ENCODE measurements around the gene ALOX12.
"Not testable (repeated sequence)": the region's sequence is repeated elsewhere in the genome, so short reads cannot be mapped to it uniquely, and the experiment has no call there.

Gene ALOX12

DNA sequence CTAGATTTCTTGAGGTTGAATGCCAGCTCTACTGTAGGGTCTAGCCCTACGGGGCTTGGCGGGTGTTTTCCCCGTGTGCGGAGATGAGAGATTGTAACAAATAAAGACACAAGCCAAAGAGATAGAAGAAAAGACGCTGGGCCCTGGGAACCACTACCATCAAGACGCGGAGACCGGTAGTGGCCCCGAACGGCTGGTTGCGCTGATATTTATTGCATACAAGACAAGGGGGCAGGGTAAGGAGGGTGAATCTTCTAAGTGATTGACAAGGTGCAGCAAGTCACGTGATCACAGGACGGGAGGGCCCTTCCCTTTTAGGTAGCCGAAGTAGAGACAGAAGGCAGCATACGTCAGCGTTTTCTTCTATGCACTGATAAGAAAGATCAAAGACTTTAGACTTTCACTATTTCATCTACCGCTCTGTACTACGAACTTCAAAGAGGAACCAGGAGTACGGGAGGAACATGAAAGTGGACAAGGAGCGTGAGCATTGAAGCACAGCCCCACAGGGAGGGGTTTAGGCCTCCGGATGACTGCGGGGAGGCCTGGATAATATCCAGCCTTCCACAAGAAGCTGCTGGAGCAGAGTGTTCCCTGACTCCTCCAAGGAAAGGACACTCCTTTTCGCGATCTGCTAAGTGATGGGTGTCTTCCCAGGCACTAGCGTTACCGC is 51.0 kb downstream of the ALOX12 start:
- not testable (repeated sequence) for DNase-seq

GRCh38 chr17:7047566-7047965 is 51.7 kb downstream of the ALOX12 start:
- DNase-seq: no peak

- no peak for DNase-seq
Measured at GRCh38 chr17:7048968-7049367, 53.1 kb downstream of the ALOX12 start.

DNA sequence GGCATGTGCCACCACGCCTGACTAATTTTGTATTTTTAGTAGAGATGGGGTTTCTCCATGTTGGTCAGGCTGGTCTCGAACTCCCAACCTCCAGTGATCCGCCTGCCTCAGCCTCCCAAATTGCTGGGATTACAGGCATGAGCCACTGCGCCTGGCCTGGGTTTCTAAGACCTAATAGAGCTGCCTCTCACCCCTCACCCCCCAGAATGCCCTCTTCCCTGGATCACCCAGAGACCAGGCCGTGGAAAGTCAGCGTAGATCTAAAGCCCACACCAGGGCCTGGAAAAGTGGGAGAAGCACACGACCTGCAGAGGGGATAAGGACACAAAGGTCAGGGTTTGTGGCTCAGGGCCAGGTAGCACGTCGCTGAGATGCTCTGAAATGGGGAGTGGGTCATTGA is 54.7 kb downstream of the ALOX12 start:
- not testable (repeated sequence) for DNase-seq

DNA sequence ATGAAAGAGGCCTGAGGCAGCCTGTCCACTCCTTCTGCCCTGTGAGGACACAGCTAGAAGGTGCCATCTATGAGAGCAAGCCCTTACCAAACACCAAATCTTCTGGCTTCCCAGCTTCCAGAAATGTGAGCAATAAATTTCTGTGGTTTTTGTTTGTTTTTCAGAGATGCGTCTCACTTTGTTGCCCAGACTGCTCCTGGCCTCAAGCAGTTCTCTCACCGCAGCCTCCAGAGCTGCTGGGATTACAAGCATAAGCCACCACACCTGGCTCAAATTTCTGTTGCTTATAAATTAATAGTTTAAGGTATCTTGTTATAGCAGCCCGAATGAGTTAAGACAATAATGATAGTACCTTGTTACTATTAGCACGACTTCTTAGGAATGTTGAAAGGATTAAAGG is 60.5 kb downstream of the ALOX12 start:
- no peak for DNase-seq

- no peak for DNase-seq
Measured at GRCh38 chr17:7058831-7059447, 63.1 kb downstream of the ALOX12 start.

All from Kasumi-1 (cell line).